K562 (cell line): ENCODE data around the gene MAB21L4. TPM values are rescaled to one million over a fixed set of nuclear protein-coding genes. Genes with fewer than 3 reads are reported as not detected.

Experiments
- ATAC-seq: fragments of 200-7000 bp; cut with Tn5 transposase; 3 replicates; pipeline ENCODE4 v1.9.1; 2020; ENCODE audit warnings: moderate library complexity
- BruUV-seq: library from RNA; stranded (reverse); fragments of 400-500 nt; replicated peaks from 2 replicates; lab custom pipeline; 2021; lab: Mats Ljungman, UMichigan
- CTCF ChIA-PET: fragments of 300-600 bp; formaldehyde crosslinking; extraction: SDS; loops from one replicate; lab custom pipeline; 2021; ENCODE audit warnings: low intra/inter-chr PET ratio; lab: Yijun Ruan, JAX
- POLR2A ChIA-PET: fragments of 300-600, 350-650 bp; sonication (Branson Sonifier 250); formaldehyde crosslinking; extraction: SDS; loops from one replicate; lab custom pipeline; 2021; ENCODE audit warnings: antibody characterized with exemption, inconsistent platforms; lab: Yijun Ruan, JAX
- DNase-seq, 4 experiments: peaks; one replicate each; pipeline versions ENCODE4 v3.0.0 to v3.0.0-alpha.2; 2011 to 2018; ENCODE audit warnings: low spot score in 3 of 4, mixed read lengths in 3 of 4; ENCODE audit errors: extremely low read depth in 1 of 4
- FAIRE-seq: peaks from 2 replicates; lab custom pipeline; 2011; peaks lifted over from hg19 to GRCh38; lab: Jason Lieb, UNC
- H2AFZ ChIP-seq: 2 replicates; pipeline ENCODE4 v1.6.0; 2011; ENCODE audit warnings: low read depth, low read length, control low read depth, inconsistent platforms
- H3K27ac ChIP-seq: fragments of 200-600 bp; 3 replicates; pipeline ENCODE4 v1.8.0; 2011; ENCODE audit warnings: low read depth, mild to moderate bottlenecking, control low read depth, inconsistent platforms, low read length, moderate library complexity, mixed read lengths; ENCODE audit errors: extremely low read depth
- H3K27me3 ChIP-seq, 2 experiments: fragments of 300-600 bp in 1 of 2; 2 replicates in 1 of 2; 3 replicates in 1 of 2; pipeline versions ENCODE4 v1.6.0 to v1.8.0; 2011; ENCODE audit warnings: inconsistent platforms in 2 of 2, low read length in 2 of 2, mild to moderate bottlenecking in 1 of 2, mixed read lengths in 1 of 2, moderate library complexity in 1 of 2; ENCODE audit not compliant: control insufficient read depth in 2 of 2, insufficient read depth in 2 of 2
- H3K36me3 ChIP-seq: fragments of 300-600 bp; 3 replicates; pipeline ENCODE4 v1.8.0; 2011; ENCODE audit warnings: mild to moderate bottlenecking, low read length, inconsistent platforms; ENCODE audit not compliant: control insufficient read depth, insufficient read depth
- H3K4me1 ChIP-seq, 2 experiments: fragments of 200-600 bp in 1 of 2; replicated peaks in 1 of 2; 2 replicates in 1 of 2; 3 replicates in 1 of 2; pipeline versions ENCODE4 v1.5.1 to v1.8.0; 2011; ENCODE audit warnings: inconsistent platforms in 2 of 2, low read length in 2 of 2, mild to moderate bottlenecking in 1 of 2, mixed read lengths in 1 of 2, moderate library complexity in 1 of 2; ENCODE audit not compliant: control insufficient read depth in 2 of 2, insufficient read depth in 2 of 2
- H3K4me2 ChIP-seq: 2 replicates; pipeline ENCODE4 v1.6.1; 2011; ENCODE audit warnings: low read length, control low read depth, inconsistent platforms, mixed read lengths; ENCODE audit not compliant: insufficient read depth
- H3K4me3 ChIP-seq: fragments of 200-600 bp; sonication (generic), shearing (Covaris generic); 2 replicates; pipeline ENCODE4 v1.5.1; 2016; ENCODE audit warnings: control low read depth, inconsistent platforms
- H3K79me2 ChIP-seq: fragments of 200-600 bp; 3 replicates; pipeline ENCODE4 v1.8.0; 2011; ENCODE audit warnings: low read length, inconsistent platforms; ENCODE audit not compliant: control insufficient read depth, insufficient read depth
- H3K9ac ChIP-seq, 2 experiments: 2 replicates each; pipeline versions ENCODE4 v1.6.0 to v1.6.1; 2011; ENCODE audit warnings: low read depth in 2 of 2, low read length in 2 of 2, control low read depth in 1 of 2, inconsistent platforms in 1 of 2, mild to moderate bottlenecking in 1 of 2, mixed read lengths in 1 of 2; ENCODE audit not compliant: insufficient read depth in 1 of 2
- H3K9me1 ChIP-seq: one replicate; pipeline ENCODE4 v1.6.0; 2011; ENCODE audit warnings: inconsistent platforms, mild to moderate bottlenecking, low read length, moderate library complexity; ENCODE audit not compliant: control insufficient read depth, insufficient read depth
- H3K9me3 ChIP-seq: replicated peaks from 2 replicates; pipeline ENCODE4 v1.5.1; 2011; ENCODE audit warnings: low read depth, low read length, inconsistent platforms; ENCODE audit not compliant: control insufficient read depth, insufficient read depth
- H4K20me1 ChIP-seq: replicated peaks from 2 replicates; pipeline ENCODE4 v1.6.1; 2011; ENCODE audit warnings: low read length, inconsistent platforms, mixed read lengths; ENCODE audit not compliant: control insufficient read depth, insufficient read depth
- C11orf30 ChIP-seq: fragments of 450-650 bp; IDR thresholded peaks from 2 replicates; pipeline ENCODE4 v1.6.1; 2016; ENCODE audit warnings: low read depth, mild to moderate bottlenecking
- CREB5 ChIP-seq: fragments of 250-450 bp; sonication (Bioruptor Pico); IDR thresholded peaks from 2 replicates; pipeline ENCODE4 v1.5.0; 2020; ENCODE audit warnings: mild to moderate bottlenecking
- TARDBP ChIP-seq: fragments of 450-650 bp; IDR thresholded peaks from 2 replicates; pipeline ENCODE4 v1.6.1; 2016
- ZNF316 ChIP-seq: fragments of 450-650 bp; IDR thresholded peaks from 2 replicates; pipeline ENCODE4 v1.6.1; 2016
- WGBS: fragments of 100-300 bp; shearing (Covaris generic); methylation state at CpG from one replicate; pipeline ENCODE4 v1.1.6; 2016; ENCODE audit warnings: low coverage, mixed read lengths; ENCODE audit not compliant: insufficient coverage; ENCODE audit errors: missing lambda C conversion rate; 5-methylcytosine and 5-hydroxymethylcytosine counted together
- in situ Hi-C: fragments of 300-500 bp; cut with MboI; formaldehyde crosslinking; loops from 4 replicates; pipeline ENCODE4 v1.15.0; 2018; ENCODE audit warnings: inconsistent platforms, mixed read lengths
- intact Hi-C: fragments of 100-400 bp; cut with micrococcal nuclease; formaldehyde crosslinking; loops from 2 replicates; pipeline ENCODE4 v1.14.2; 2022
- polyA plus RNA-seq, 8 experiments: library from polyadenylated mRNA; depleted of rRNA in 4 of 8; stranded (reverse) in 5 of 8; unstranded in 3 of 8; fragments of >200 nt; fragmentation: Nextera tagmentation in 2 of 8; fragmentation: Illumina TruSeq in 1 of 8; extraction: Ambion mirVana in 2 of 8; extraction: Trizol in 1 of 8; gene quantifications; 2 replicates each; pipeline versions ENCODE4 v1.2.1 to v1.2.3, GENCODE V29; 2011 to 2014; ENCODE audit warnings: inconsistent platforms in 1 of 8, missing spikeins in 1 of 8
- total RNA-seq, 7 experiments: library from RNA; depleted of rRNA in 6 of 7; stranded (reverse); fragments of >200 nt in 6 of 7; fragmentation: Illumina TruSeq in 2 of 7; extraction: Trizol in 2 of 7; gene quantifications; 2 replicates each; pipeline versions ENCODE4 v1.2.1 to v1.2.3, GENCODE V29; 2011 to 2021; ENCODE audit warnings: low replicate concordance in 1 of 7

Gene MAB21L4
- total and polyA plus RNA-seq, 9 of the 15 experiments (the other 6 are each of a cell fraction or from before 2014, with no cell fraction given): 0.03 TPM; not detected in 8

GRCh38 chr2:240927390-240927781, 31.4 kb upstream of the MAB21L4 start:
- intact Hi-C loops (no loop called here), in situ Hi-C loops (no loop called here)
- H3K4me3 ChIP-seq: no peak overlapping the region
- POLR2A ChIA-PET: interaction anchor here (0.6 to 1.1 kb wide), 4 partner anchors 9 to 755 kb away, joined by 3 to 4 read pairs (median 3); partner anchors contain the start of gene MAB21L4
- H3K4me2 ChIP-seq: no peak overlapping the region
- H3K79me2 ChIP-seq: no peaks in the 10 kb centered on the region
- H3K9me3 ChIP-seq: no peaks in the 10 kb centered on the region
- H3K9ac ChIP-seq: no peak overlapping the region
- CTCF ChIA-PET: no interaction called here
- H3K4me1 ChIP-seq: peaks cover 0 to 8% of the 10 kb centered on the region in 2 experiments; a peak in 2 of 5 replicates
- H3K9me1 ChIP-seq: no peaks in the 10 kb centered on the region
- TF ChIP-seq TARDBP: no peak
- TF ChIP-seq ZNF316: peak; percentile 54; the same call in 1 of the 2 replicates
- TF ChIP-seq CREB5 (CRISPR knock-in tag): no peak
- peak; percentile 37; the same call in 1 of the 2 replicates for TF ChIP-seq C11orf30
- no peak for ATAC-seq
- H2AFZ ChIP-seq: no peak overlapping the region
- no peak overlapping the region for H3K27ac ChIP-seq
- H3K36me3 ChIP-seq: no peaks in the 10 kb centered on the region
- H3K27me3 ChIP-seq: peaks cover 0 to 51% of the 10 kb centered on the region in 2 experiments; a peak in 3 of 5 replicates
- DNase-seq: no peak
- 11% methylated on average over 7 of the region's 7 CpGs for WGBS
- no peaks in the 10 kb centered on the region for H4K20me1 ChIP-seq
- BruUV-seq: no TSS peak
- FAIRE-seq: no peak
